Spleen (tissue), 11 donors: ENCODE results near the gene PPTC7. TPM values are rescaled to one million over a fixed set of nuclear protein-coding genes. Genes with fewer than 3 reads are reported as not detected.
A peak's percentile ranks its signal among the peaks of the same experiment; 100 is the strongest.

Experiments used
- DNase-seq: peaks from one replicate; pipeline ENCODE4 v3.0.0-alpha.2; 2020
- H3K27ac ChIP-seq, 8 donors: fragments of 200-600 bp; sonication (generic) in 7 of 8; 1 replicate in 4 of 8; 2 replicates in 4 of 8; pipeline versions ENCODE4 v1.5.0 to v1.8.0; 2016 to 2021; ENCODE audit warnings: inconsistent platforms in 4 of 8, mild to moderate bottlenecking in 4 of 8, moderate library complexity in 1 of 8
- H3K27me3 ChIP-seq, 7 donors: fragments of 200-600 bp; sonication (generic) in 6 of 7; replicated peaks in 1 of 7; 1 replicate in 4 of 7; 2 replicates in 3 of 7; pipeline versions ENCODE4 v1.5.0 to v1.8.0; 2016 to 2021; ENCODE audit warnings: inconsistent platforms in 3 of 7, mild to moderate bottlenecking in 1 of 7
- H3K36me3 ChIP-seq, 6 donors: fragments of 200-600 bp; sonication (generic) in 5 of 6; 1 replicate in 4 of 6; 2 replicates in 2 of 6; pipeline versions ENCODE4 v1.5.0 to v1.8.0; 2016 to 2021; ENCODE audit warnings: inconsistent platforms in 2 of 6
- H3K4me1 ChIP-seq, 6 donors: fragments of 200-600 bp; sonication (generic) in 5 of 6; 1 replicate in 3 of 6; 2 replicates in 3 of 6; pipeline versions ENCODE4 v1.5.0 to v1.8.0; 2016 to 2021; ENCODE audit warnings: inconsistent platforms in 3 of 6
- H3K4me3 ChIP-seq, 8 donors: fragments of 200-600 bp; sonication (generic) in 7 of 8; 1 replicate in 4 of 8; 2 replicates in 4 of 8; pipeline versions ENCODE4 v1.5.0 to v1.8.0; 2016 to 2021; ENCODE audit warnings: inconsistent platforms in 4 of 8, mild to moderate bottlenecking in 4 of 8, moderate library complexity in 2 of 8
- H3K9me3 ChIP-seq, 8 donors: fragments of 200-600 bp; sonication (generic) in 7 of 8; 1 replicate in 4 of 8; 2 replicates in 4 of 8; pipeline versions ENCODE4 v1.5.0 to v1.8.0; 2016 to 2021; ENCODE audit warnings: inconsistent platforms in 4 of 8
- CTCF ChIP-seq, 11 experiments: fragments of 200-600 bp in 7 of 11; fragments of 450-650 bp in 4 of 11; sonication (generic) in 4 of 11; IDR thresholded peaks in 8 of 11; conservative IDR thresholded peaks in 3 of 11; 1 replicate in 7 of 11; 2 replicates in 4 of 11; pipeline versions ENCODE4 v1.4.0 to v1.8.0; 2016 to 2021; ENCODE audit warnings: antibody characterized with exemption in 11 of 11, inconsistent platforms in 4 of 11, mild to moderate bottlenecking in 1 of 11
- POLR2A ChIP-seq, 3 donors: fragments of 450-650 bp; IDR thresholded peaks; one replicate each; pipeline ENCODE4 v1.5.1; 2017; ENCODE audit warnings: antibody characterized with exemption in 3 of 3, mild to moderate bottlenecking in 1 of 3
- POLR2AphosphoS5 ChIP-seq, 3 donors: sonication (generic); formaldehyde crosslinking; IDR thresholded peaks; one replicate each; pipeline ENCODE4 v1.5.1; 2017; ENCODE audit warnings: antibody characterized with exemption in 3 of 3
- WGBS, 5 donors: extraction: QIAGEN DNeasy Blood & Tissue Kit in 3 of 5; methylation state at CpG; one replicate each; pipeline versions ENCODE4 v1.1.5 to v1.1.7; 2013 to 2018; 5-methylcytosine and 5-hydroxymethylcytosine counted together
- intact Hi-C: fragments of 100-400 bp; cut with DNase I; formaldehyde crosslinking; loops from one replicate; pipeline ENCODE4 v1.15.0; 2023; ENCODE audit warnings: low total_unique reads
- polyA plus RNA-seq, 3 donors: library from polyadenylated mRNA; stranded (reverse); fragments of 200-250 nt; gene quantifications; one replicate each; pipeline ENCODE4 v1.2.1, GENCODE V29; 2013
- total RNA-seq, 7 donors: library from RNA; depleted of rRNA in 3 of 7; stranded (reverse); fragments of >200 nt in 3 of 7; fragmentation: NEBNext Ultra II Directional in 4 of 7; extraction: Animal tissue kit (Norgen Biotek cat#: 25700) in 4 of 7; gene quantifications; one replicate each; pipeline versions ENCODE4 v1.1.0 to v1.2.1, GENCODE V29; 2016 to 2021
- donor health status: healthy with polysubstance abuse.
- donor health status: DM: no; HTN: no; CAD: no; lungs with moderate emphysema.
- donor health status: DM: no; HTN: no; CAD: no.
- donor health status: Bipolar disorder and iron deficiency.
- donor health status: healthy.
- donor health status: DM: no; HTN: no; CAD: no.
- donor health status: DM: yes; HTN: yes; CAD: no.

PPTC7 gene
- total and polyA plus RNA-seq, 10 donors, result 7.5 to 27.3 (median 23.5) TPM

- intact Hi-C loops, result loop anchor here (2.0 kb wide), 1 partner anchor 27 kb away; the partner anchor contains the start of gene PPTC7
- Histone ChIP-seq H3K9me3 (peaks cover 0 to 8% (median 2%) of the 10 kb centered on the region in 8 donors), H3K27me3 (no peaks in the 10 kb centered on the region), H3K27ac (no peak overlapping the region), H3K36me3 (peaks cover 0 to 17% (median 8%) of the 10 kb centered on the region in 6 donors), H3K4me1 (peaks cover 19 to 95% (median 68%) of the 10 kb centered on the region in 6 donors), H3K4me3 (no peak overlapping the region)
- WGBS, 5 donors, result 71 to 81% (median 76%) methylated on average over 8 of the region's 8 CpGs
- DNase-seq, result no peak
- TF ChIP-seq POLR2A (IDR thresholded peaks at IDR 0.05) (no peak), POLR2AphosphoS5 (IDR thresholded peaks at IDR 0.05) (no peak), CTCF (IDR thresholded peaks at IDR 0.05 in 8 of 11, conservative IDR thresholded peaks at IDR 0.05 in 3 of 11) (no peak)
Observed at GRCh38 chr12:110555577-110556406, 27.3 kb downstream of the PPTC7 start.

GRCh38 chr12:110554184-110554583 is 28.9 kb downstream of the PPTC7 start:
- no peak for TF ChIP-seq POLR2A (IDR thresholded peaks at IDR 0.05)
- TF ChIP-seq CTCF (IDR thresholded peaks at IDR 0.05 in 8 of 11, conservative IDR thresholded peaks at IDR 0.05 in 3 of 11), result no peak
- TF ChIP-seq POLR2AphosphoS5 (IDR thresholded peaks at IDR 0.05), result no peak
- intact Hi-C loops, result loop anchor here (5.0 kb wide), 1 partner anchor 43 kb away; no protein-coding TSS in a partner anchor
- no peak for DNase-seq

GRCh38 chr12:110550981-110551380 is 32.1 kb downstream of the PPTC7 start:
- no peaks in the 10 kb centered on the region for H3K27me3 ChIP-seq
- WGBS, 5 donors, result 91 to 95% (median 91%) methylated on average over 4 of the region's 4 CpGs
- no peak overlapping the region for H3K4me3 ChIP-seq
- H3K4me1 ChIP-seq, result peaks cover 15 to 95% (median 31%) of the 10 kb centered on the region in 6 donors
- H3K36me3 ChIP-seq, result peaks cover 0 to 46% (median 11%) of the 10 kb centered on the region in 6 donors
- H3K27ac ChIP-seq, result no peak overlapping the region
- no peak for TF ChIP-seq POLR2A (IDR thresholded peaks at IDR 0.05)
- intact Hi-C loops, result loop anchor here (5.0 kb wide), 1 partner anchor 46 kb away; no protein-coding TSS in a partner anchor
- no peaks in the 10 kb centered on the region for H3K9me3 ChIP-seq
- DNase-seq, result no peak

More at GRCh38 chr12:110554184-110554583, 28.9 kb downstream of the PPTC7 start:
- peaks cover 0 to 25% (median 10%) of the 10 kb centered on the region in 6 donors for H3K36me3 ChIP-seq
- WGBS, 5 donors, result 94 to 99% (median 96%) methylated on average over 3 of the region's 3 CpGs
- no peak overlapping the region for H3K4me3 ChIP-seq
- H3K4me1 ChIP-seq, result peaks cover 19 to 95% (median 57%) of the 10 kb centered on the region in 6 donors
- H3K27ac ChIP-seq, result no peak overlapping the region
- no peaks in the 10 kb centered on the region for H3K27me3 ChIP-seq
- H3K9me3 ChIP-seq, result peaks cover 0 to 8% (median 2%) of the 10 kb centered on the region in 8 donors

GRCh38 chr12:110549716-110550115 is 33.4 kb downstream of the PPTC7 start:
- WGBS, 5 donors, result 75 to 95% (median 87%) methylated on average over 2 of the region's 2 CpGs
- DNase-seq, result no peak
- no peaks in the 10 kb centered on the region for H3K27me3 ChIP-seq
- intact Hi-C loops, result loop anchor here (5.0 kb wide), 1 partner anchor 48 kb away; no protein-coding TSS in a partner anchor
- no peaks in the 10 kb centered on the region for H3K9me3 ChIP-seq
- H3K4me3 ChIP-seq, result no peak overlapping the region
- H3K36me3 ChIP-seq, result peaks cover 0 to 59% (median 21%) of the 10 kb centered on the region in 6 donors
- H3K27ac ChIP-seq, result peak overlapping the region in 3 of 8 donors; percentile 6 to 42 (median 42)
- no peak for TF ChIP-seq CTCF (IDR thresholded peaks at IDR 0.05 in 8 of 11, conservative IDR thresholded peaks at IDR 0.05 in 3 of 11)
- TF ChIP-seq POLR2A (IDR thresholded peaks at IDR 0.05), result no peak
- TF ChIP-seq POLR2AphosphoS5 (IDR thresholded peaks at IDR 0.05), result no peak
- peaks cover 4 to 95% (median 28%) of the 10 kb centered on the region in 6 donors for H3K4me1 ChIP-seq
